Hematopoietic multipotent progenitor cell treated with erythropoietin and hydrocortisone succinate and interleukin-3 and kit ligand, for 17 days (in vitro differentiated cells): ENCODE measurements around the gene PLCH2.

ENCODE experiments used
- DNase-seq: peaks from one replicate; pipeline ENCODE4 v3.0.0-alpha.2; 2015; ENCODE audit warnings: low spot score

Gene PLCH2

GRCh38 chr1:2513939-2514652 lies 38.0 kb downstream of the PLCH2 start:
- no peak for DNase-seq

GRCh38 chr1:2514863-2515762 lies 39.0 kb downstream of the PLCH2 start:
- DNase-seq: no peak

GRCh38 chr1:2515763-2516080 lies 39.6 kb downstream of the PLCH2 start:
- no peak for DNase-seq

GRCh38 chr1:2516124-2516523 lies 40.0 kb downstream of the PLCH2 start:
- DNase-seq: no peak

- DNase-seq: no peak
Measured at GRCh38 chr1:2516946-2517345, 40.9 kb downstream of the PLCH2 start.

GRCh38 chr1:2517966-2518365 lies 41.9 kb downstream of the PLCH2 start:
- no peak for DNase-seq

- no peak for DNase-seq
Measured at GRCh38 chr1:2518528-2518927, 42.4 kb downstream of the PLCH2 start.

- no peak for DNase-seq
Measured at GRCh38 chr1:2519029-2519685, 43.1 kb downstream of the PLCH2 start.

- DNase-seq: no peak
Measured at GRCh38 chr1:2519729-2520128, 43.6 kb downstream of the PLCH2 start.

- DNase-seq: no peak
Measured at GRCh38 chr1:2520206-2520605, 44.1 kb downstream of the PLCH2 start.

GRCh38 chr1:2520806-2521205 lies 44.7 kb downstream of the PLCH2 start:
- DNase-seq: no peak

- DNase-seq: no peak
Measured at GRCh38 chr1:2522230-2522629, 46.1 kb downstream of the PLCH2 start.

- no peak for DNase-seq
Measured at GRCh38 chr1:2523191-2523890, 47.3 kb downstream of the PLCH2 start.

GRCh38 chr1:2523891-2524609 lies 48.0 kb downstream of the PLCH2 start:
- DNase-seq: no peak

- DNase-seq: peak; percentile 8
Measured at GRCh38 chr1:2525572-2525919, 49.5 kb downstream of the PLCH2 start.

- peak; percentile 87 for DNase-seq
Measured at GRCh38 chr1:2525920-2526823, 50.1 kb downstream of the PLCH2 start, which contains the start of gene PANK4. TSS of gene PANK4 (minus strand) at chr1:2526596. CDS start at chr1:2526587, 9 bp downstream.

- DNase-seq: no peak
Measured at GRCh38 chr1:2526824-2527555, 50.9 kb downstream of the PLCH2 start.

GRCh38 chr1:2527556-2527860 lies 51.4 kb downstream of the PLCH2 start:
- no peak for DNase-seq

- no peak for DNase-seq
Measured at GRCh38 chr1:2528016-2528415, 51.9 kb downstream of the PLCH2 start.

- no peak for DNase-seq
Measured at GRCh38 chr1:2528611-2528965, 52.5 kb downstream of the PLCH2 start.
